Esophagus squamous epithelium (tissue), 4 donors: Measurements from ENCODE around the gene NIM1K.

ENCODE experiments used
- CTCF ChIP-seq, 6 experiments: fragments of 450-650 bp in 4 of 6; fragments of 200-600 bp in 2 of 6; sonication (generic) in 2 of 6; IDR thresholded peaks; one replicate each; pipeline ENCODE4 v1.5.1; 2016 to 2019; ENCODE audit warnings: antibody characterized with exemption in 6 of 6, mild to moderate bottlenecking in 4 of 6, moderate library complexity in 4 of 6
- POLR2A ChIP-seq, 4 donors: fragments of 450-650 bp; IDR thresholded peaks; one replicate each; pipeline ENCODE4 v1.6.1; 2017; ENCODE audit warnings: antibody characterized with exemption in 4 of 4, mild to moderate bottlenecking in 4 of 4, moderate library complexity in 3 of 4

GRCh38 chr5:43150075-43150474 is 42.0 kb upstream of the NIM1K start:
- TF ChIP-seq CTCF (IDR thresholded peaks at IDR 0.05) = no peak
- TF ChIP-seq POLR2A (IDR thresholded peaks at IDR 0.05) = no peak
